Measurements from ENCODE around the gene SLC24A3. TPM values are rescaled to one million over a fixed set of nuclear protein-coding genes. Genes with fewer than 3 reads are reported as not detected.

SLC24A3 gene
- total and polyA plus RNA-seq, 11 donors, result 0.26 to 3.9 (median 0.77) TPM

GRCh38 chr20:19405958-19406357, 193.5 kb downstream of the SLC24A3 start:
- no peak for DNase-seq
- H3K27me3 ChIP-seq, result peaks cover 0 to 2% (median 0%) of the 10 kb centered on the region in 9 donors
- no peak overlapping the region for H3K27ac ChIP-seq
- intact Hi-C loops (cut with DNase I), result no loop called here
- H3K9me3 ChIP-seq, result no peaks in the 10 kb centered on the region
- TF ChIP-seq POLR2A (IDR thresholded peaks at IDR 0.05), result no peak
- TF ChIP-seq, protein P1, sequence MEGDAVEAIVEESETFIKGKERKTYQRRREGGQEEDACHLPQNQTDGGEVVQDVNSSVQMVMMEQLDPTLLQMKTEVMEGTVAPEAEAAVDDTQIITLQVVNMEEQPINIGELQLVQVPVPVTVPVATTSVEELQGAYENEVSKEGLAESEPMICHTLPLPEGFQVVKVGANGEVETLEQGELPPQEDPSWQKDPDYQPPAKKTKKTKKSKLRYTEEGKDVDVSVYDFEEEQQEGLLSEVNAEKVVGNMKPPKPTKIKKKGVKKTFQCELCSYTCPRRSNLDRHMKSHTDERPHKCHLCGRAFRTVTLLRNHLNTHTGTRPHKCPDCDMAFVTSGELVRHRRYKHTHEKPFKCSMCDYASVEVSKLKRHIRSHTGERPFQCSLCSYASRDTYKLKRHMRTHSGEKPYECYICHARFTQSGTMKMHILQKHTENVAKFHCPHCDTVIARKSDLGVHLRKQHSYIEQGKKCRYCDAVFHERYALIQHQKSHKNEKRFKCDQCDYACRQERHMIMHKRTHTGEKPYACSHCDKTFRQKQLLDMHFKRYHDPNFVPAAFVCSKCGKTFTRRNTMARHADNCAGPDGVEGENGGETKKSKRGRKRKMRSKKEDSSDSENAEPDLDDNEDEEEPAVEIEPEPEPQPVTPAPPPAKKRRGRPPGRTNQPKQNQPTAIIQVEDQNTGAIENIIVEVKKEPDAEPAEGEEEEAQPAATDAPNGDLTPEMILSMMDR (IDR thresholded peaks at IDR 0.05), result no peak
- no peak for ATAC-seq
- H3K4me3 ChIP-seq, result no peak overlapping the region
- 72 to 83% (median 82%) methylated on average over 3 of the region's 3 CpGs for WGBS, 4 donors
- H3K36me3 ChIP-seq, result no peaks in the 10 kb centered on the region
- no peaks in the 10 kb centered on the region for H3K4me1 ChIP-seq

GRCh38 chr20:19406381-19406780, 193.9 kb downstream of the SLC24A3 start:
- peaks cover 0 to 2% (median 0%) of the 10 kb centered on the region in 9 donors for H3K27me3 ChIP-seq
- H3K4me3 ChIP-seq, result no peak overlapping the region
- ATAC-seq (no peak), DNase-seq (no peak)
- H3K27ac ChIP-seq, result no peak overlapping the region
- intact Hi-C loops (cut with DNase I), result no loop called here
- no peaks in the 10 kb centered on the region for H3K36me3 ChIP-seq
- 29 to 88% (median 70%) methylated on average over 2 of the region's 2 CpGs for WGBS, 4 donors
- no peaks in the 10 kb centered on the region for H3K4me1 ChIP-seq
- no peak for TF ChIP-seq POLR2A (IDR thresholded peaks at IDR 0.05)
- TF ChIP-seq, protein P1 (IDR thresholded peaks at IDR 0.05), result no peak
- H3K9me3 ChIP-seq, result no peaks in the 10 kb centered on the region

DNA sequence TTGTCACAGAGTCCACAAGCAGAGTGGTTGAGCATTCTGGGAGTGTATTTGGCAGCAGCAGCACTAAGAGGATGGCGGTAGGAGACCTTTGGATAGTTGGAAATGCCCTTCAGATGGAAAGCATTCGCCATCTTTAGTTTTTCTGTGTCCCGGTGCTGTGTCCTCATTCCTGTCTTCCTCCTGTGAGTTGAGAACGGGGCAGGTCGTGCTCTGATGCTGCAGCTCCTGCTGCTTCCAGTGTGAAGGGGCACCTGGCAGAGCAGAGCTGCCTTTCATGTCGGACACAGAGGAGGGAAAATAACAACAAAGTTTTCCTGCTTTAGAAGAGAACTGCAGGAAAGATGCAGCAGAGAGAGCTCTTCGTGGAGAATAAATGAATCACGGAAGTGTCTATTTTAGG, 194.8 kb downstream of the SLC24A3 start:
- TF ChIP-seq POLR2A (IDR thresholded peaks at IDR 0.05), result no peak
- TF ChIP-seq, protein P1 (IDR thresholded peaks at IDR 0.05), result no peak
- Histone ChIP-seq H3K9me3 (no peaks in the 10 kb centered on the region), H3K4me3 (no peak overlapping the region), H3K27me3 (peaks cover 0 to 2% (median 0%) of the 10 kb centered on the region in 9 donors), H3K27ac (no peak overlapping the region), H3K4me1 (no peaks in the 10 kb centered on the region), H3K36me3 (no peaks in the 10 kb centered on the region)
- no peak for DNase-seq
- no peak for ATAC-seq
- 60 to 77% (median 71%) methylated on average over 8 of the region's 8 CpGs for WGBS, 4 donors
- intact Hi-C loops (cut with DNase I), result no loop called here

DNA sequence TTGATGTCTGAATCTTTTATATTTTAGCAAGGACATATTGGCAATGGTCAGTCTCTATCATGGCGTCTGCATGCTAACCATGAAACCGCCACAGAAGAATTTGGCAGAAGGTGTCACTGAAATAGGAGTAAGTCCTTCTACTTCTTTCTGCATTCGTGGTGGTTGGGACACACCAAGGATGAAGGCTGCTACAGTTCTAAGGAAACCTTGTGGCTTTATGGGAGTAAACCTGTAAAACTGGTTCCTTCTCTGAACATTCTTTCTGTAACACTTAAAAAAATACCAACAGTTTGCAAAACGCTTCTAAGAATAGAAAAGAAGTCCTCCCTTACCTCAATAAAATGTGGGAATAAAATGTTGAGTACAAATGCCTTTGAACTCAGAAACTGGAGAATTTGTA, 195.3 kb downstream of the SLC24A3 start:
- TF ChIP-seq POLR2A (IDR thresholded peaks at IDR 0.05), result no peak
- TF ChIP-seq, protein P1 (IDR thresholded peaks at IDR 0.05), result no peak
- Histone ChIP-seq H3K36me3 (no peaks in the 10 kb centered on the region), H3K4me3 (no peak overlapping the region), H3K27ac (no peak overlapping the region), H3K4me1 (no peaks in the 10 kb centered on the region), H3K27me3 (peaks cover 0 to 2% (median 0%) of the 10 kb centered on the region in 9 donors), H3K9me3 (no peaks in the 10 kb centered on the region)
- 57 to 70% (median 59%) methylated on average over 4 of the region's 4 CpGs for WGBS, 4 donors
- DNase-seq, result no peak
- no peak for ATAC-seq
- intact Hi-C loops (cut with DNase I), result no loop called here

All from heart left ventricle (tissue), 16 donors.